GM21528 (cell line): ENCODE results near the gene MPL.

ENCODE experiments used
- ATAC-seq: cut with Tn5 transposase; IDR thresholded peaks from one replicate; pipeline ENCODE4 v1.9.1; 2021; ENCODE audit warnings: mild to moderate bottlenecking, moderate library complexity; ENCODE audit not compliant: unreplicated experiment, low FRiP score

Gene MPL

GRCh38 chr1:43337588-43337987, at the start of gene MPL:
Gene MPL, plus strand, starts transcription at chr1:43337818. Its CDS starts 31 bp downstream, at chr1:43337849.
- no peak for ATAC-seq

- no peak for ATAC-seq
Observed at GRCh38 chr1:43288058-43288784, 49.4 kb upstream of the MPL start.

- no peak for ATAC-seq
Observed at GRCh38 chr1:43288785-43289706, 48.6 kb upstream of the MPL start.

GRCh38 chr1:43292216-43292615, 45.4 kb upstream of the MPL start:
- no peak for ATAC-seq

GRCh38 chr1:43292679-43293078, 44.9 kb upstream of the MPL start:
- ATAC-seq: no peak

GRCh38 chr1:43293176-43293575, 44.4 kb upstream of the MPL start:
- ATAC-seq: no peak

GRCh38 chr1:43293896-43294760, 43.5 kb upstream of the MPL start:
- ATAC-seq: no peak

GRCh38 chr1:43294761-43295160, 42.9 kb upstream of the MPL start:
- no peak for ATAC-seq

GRCh38 chr1:43296207-43296606, 41.4 kb upstream of the MPL start:
- no peak for ATAC-seq

- ATAC-seq: no peak
Observed at GRCh38 chr1:43298055-43298454, 39.6 kb upstream of the MPL start.

GRCh38 chr1:43299101-43299500, 38.5 kb upstream of the MPL start:
- ATAC-seq: no peak

- no peak for ATAC-seq
Observed at GRCh38 chr1:43300378-43301094, 37.1 kb upstream of the MPL start, which contains the start of gene TIE1. Gene TIE1, plus strand, starts transcription at chr1:43300982. Its CDS starts 90 bp downstream, at chr1:43301072.

GRCh38 chr1:43302201-43302600, 35.4 kb upstream of the MPL start:
- ATAC-seq: no peak

- ATAC-seq: no peak
Observed at GRCh38 chr1:43302721-43303470, 34.7 kb upstream of the MPL start.

- no peak for ATAC-seq
Observed at GRCh38 chr1:43303471-43304313, 33.9 kb upstream of the MPL start.

GRCh38 chr1:43304314-43304681, 33.3 kb upstream of the MPL start:
- ATAC-seq: no peak

GRCh38 chr1:43304771-43305300, 32.8 kb upstream of the MPL start:
- no peak for ATAC-seq

GRCh38 chr1:43305461-43305860, 32.2 kb upstream of the MPL start:
- no peak for ATAC-seq
